ENCODE results near the gene VAV1. TPM values are rescaled to one million over a fixed set of nuclear protein-coding genes. Genes with fewer than 3 reads are reported as not detected.
A peak's percentile ranks its signal among the peaks of the same experiment; 100 is the strongest.

Gene VAV1
- total and polyA plus RNA-seq, 2 experiments from 2014 or later, result 0.82 to 1.8 TPM

DNA sequence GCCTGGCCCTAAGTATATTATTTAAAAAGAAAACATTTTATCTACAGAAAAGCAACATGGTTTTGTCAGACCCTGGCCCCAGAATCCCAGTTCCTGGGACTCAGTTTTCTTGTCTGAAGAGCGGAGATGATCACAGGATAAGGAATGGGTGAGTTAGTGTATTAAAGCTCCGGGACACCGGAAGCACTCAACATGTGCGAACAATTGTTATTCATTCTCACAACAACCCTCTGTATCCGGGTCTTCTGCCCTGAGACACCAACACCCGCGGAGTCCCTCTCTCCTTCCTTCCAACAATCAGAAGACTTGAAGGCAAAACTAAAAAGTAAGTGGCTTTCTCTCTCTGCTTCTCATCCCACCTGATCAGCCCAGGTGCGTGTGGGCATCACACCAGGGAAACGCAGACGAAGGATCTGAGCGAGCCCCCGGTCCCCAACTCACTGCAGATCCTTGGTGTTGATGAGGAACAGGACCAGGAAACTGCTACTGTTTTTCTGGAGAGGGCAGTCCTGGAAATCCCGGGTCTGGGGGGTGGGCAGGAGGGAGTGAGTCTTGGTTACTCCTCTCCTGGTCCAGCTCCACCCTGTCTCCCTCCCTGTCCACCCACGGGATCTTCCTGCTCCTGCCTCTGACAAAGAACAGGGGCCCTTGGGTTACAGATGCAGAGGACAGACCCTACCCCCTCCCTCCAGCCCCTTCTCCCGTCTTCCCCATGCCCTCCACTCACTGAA is 37.2 kb upstream of the VAV1 start (continued):
- TF ChIP-seq, protein P1, sequence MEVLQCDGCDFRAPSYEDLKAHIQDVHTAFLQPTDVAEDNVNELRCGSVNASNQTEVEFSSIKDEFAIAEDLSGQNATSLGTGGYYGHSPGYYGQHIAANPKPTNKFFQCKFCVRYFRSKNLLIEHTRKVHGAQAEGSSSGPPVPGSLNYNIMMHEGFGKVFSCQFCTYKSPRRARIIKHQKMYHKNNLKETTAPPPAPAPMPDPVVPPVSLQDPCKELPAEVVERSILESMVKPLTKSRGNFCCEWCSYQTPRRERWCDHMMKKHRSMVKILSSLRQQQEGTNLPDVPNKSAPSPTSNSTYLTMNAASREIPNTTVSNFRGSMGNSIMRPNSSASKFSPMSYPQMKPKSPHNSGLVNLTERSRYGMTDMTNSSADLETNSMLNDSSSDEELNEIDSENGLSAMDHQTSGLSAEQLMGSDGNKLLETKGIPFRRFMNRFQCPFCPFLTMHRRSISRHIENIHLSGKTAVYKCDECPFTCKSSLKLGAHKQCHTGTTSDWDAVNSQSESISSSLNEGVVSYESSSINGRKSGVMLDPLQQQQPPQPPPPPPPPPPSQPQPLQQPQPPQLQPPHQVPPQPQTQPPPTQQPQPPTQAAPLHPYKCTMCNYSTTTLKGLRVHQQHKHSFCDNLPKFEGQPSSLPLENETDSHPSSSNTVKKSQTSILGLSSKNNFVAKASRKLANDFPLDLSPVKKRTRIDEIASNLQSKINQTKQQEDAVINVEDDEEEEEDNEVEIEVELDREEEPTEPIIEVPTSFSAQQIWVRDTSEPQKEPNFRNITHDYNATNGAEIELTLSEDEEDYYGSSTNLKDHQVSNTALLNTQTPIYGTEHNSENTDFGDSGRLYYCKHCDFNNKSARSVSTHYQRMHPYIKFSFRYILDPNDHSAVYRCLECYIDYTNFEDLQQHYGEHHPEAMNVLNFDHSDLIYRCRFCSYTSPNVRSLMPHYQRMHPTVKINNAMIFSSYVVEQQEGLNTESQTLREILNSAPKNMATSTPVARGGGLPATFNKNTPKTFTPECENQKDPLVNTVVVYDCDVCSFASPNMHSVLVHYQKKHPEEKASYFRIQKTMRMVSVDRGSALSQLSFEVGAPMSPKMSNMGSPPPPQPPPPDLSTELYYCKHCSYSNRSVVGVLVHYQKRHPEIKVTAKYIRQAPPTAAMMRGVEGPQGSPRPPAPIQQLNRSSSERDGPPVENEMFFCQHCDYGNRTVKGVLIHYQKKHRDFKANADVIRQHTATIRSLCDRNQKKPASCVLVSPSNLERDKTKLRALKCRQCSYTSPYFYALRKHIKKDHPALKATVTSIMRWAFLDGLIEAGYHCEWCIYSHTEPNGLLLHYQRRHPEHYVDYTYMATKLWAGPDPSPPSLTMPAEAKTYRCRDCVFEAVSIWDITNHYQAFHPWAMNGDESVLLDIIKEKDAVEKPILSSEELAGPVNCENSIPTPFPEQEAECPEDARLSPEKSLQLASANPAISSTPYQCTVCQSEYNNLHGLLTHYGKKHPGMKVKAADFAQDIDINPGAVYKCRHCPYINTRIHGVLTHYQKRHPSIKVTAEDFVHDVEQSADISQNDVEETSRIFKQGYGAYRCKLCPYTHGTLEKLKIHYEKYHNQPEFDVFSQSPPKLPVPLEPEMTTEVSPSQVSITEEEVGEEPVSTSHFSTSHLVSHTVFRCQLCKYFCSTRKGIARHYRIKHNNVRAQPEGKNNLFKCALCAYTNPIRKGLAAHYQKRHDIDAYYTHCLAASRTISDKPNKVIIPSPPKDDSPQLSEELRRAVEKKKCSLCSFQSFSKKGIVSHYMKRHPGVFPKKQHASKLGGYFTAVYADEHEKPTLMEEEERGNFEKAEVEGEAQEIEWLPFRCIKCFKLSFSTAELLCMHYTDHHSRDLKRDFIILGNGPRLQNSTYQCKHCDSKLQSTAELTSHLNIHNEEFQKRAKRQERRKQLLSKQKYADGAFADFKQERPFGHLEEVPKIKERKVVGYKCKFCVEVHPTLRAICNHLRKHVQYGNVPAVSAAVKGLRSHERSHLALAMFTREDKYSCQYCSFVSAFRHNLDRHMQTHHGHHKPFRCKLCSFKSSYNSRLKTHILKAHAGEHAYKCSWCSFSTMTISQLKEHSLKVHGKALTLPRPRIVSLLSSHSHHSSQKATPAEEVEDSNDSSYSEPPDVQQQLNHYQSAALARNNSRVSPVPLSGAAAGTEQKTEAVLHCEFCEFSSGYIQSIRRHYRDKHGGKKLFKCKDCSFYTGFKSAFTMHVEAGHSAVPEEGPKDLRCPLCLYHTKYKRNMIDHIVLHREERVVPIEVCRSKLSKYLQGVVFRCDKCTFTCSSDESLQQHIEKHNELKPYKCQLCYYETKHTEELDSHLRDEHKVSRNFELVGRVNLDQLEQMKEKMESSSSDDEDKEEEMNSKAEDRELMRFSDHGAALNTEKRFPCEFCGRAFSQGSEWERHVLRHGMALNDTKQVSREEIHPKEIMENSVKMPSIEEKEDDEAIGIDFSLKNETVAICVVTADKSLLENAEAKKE (CRISPR knock-in tag; IDR thresholded peaks at IDR 0.05), result no peak

DNA sequence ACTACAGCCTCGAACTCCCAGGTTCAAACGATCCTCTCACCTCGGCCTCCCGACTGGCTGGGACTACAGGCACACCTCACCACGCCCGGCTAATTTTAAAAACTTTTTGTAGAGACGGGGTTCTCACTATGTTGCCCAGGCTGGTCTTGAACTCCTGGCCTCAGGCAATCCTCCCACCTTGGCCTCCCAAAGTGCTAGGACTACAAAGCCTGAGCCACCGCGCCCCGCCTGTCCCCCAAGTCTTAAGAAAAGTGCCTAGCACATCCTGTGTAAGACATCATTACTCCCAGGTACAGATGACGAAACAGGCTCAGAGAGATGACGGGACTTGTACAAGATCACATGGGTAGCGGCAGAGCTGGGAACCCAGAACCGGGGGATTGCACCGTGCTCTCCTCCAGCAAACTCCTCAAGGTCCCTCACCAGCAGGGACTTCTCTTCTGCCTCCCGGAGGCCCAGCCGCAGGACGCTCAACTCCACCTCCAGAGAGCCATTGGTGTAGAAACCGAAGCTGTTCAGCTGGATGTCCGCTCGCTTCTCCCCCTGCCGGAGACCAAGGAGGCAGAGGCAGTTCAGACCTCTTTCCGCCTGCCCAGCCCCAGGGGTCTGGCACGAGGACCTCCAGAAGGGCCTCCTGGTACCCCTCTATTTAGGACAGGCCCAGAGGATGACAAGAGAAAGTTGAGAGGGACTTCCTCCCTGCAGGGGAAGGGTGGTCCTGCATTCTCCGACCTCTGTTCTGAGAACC is 36.2 kb upstream of the VAV1 start:
- Mint-ChIP-seq H3K36me3 (ENCODE audit: low read depth) (peaks cover 10% of the 10 kb centered on the region; the same call in 2 of the 3 replicates), H3K4me1 (peaks cover 36% of the 10 kb centered on the region), H3K9me3 (no peaks in the 10 kb centered on the region; the same call in 2 of the 3 replicates), H3K27me3 (ENCODE audit: insufficient read depth, low read depth, poor library complexity) (peaks cover 15% of the 10 kb centered on the region), H3K27ac (peak overlapping the region; percentile 98), H3K4me3 (peak overlapping the region; percentile 95)
- H3F3A ChIP-seq (replicated peaks; ENCODE audit: low read depth), result 0 out of 2 replicates have a peak, but pooled peaks cover 11% of the 10 kb centered on the region
- peaks cover 19% of the 10 kb centered on the region for H3K79me2 ChIP-seq (replicated peaks; ENCODE audit: insufficient read depth)
- H2AFZ ChIP-seq, result no peak overlapping the region; the same call in 1 of the 2 replicates
- H4K20me1 ChIP-seq (replicated peaks; ENCODE audit: insufficient read depth), result no peaks in the 10 kb centered on the region; the same call in 1 of the 2 replicates
- peak; percentile 6 for ATAC-seq
- peaks cover 31% of the 10 kb centered on the region for H3K4me1 ChIP-seq (ENCODE audit: insufficient read depth)
- peak overlapping the region; percentile 78 for H3K27ac ChIP-seq (ENCODE audit: low read depth)
- H3K9me2 ChIP-seq (ENCODE audit: insufficient read depth), result no peaks in the 10 kb centered on the region
- peak overlapping the region; percentile 95 for H3K4me2 ChIP-seq
- no peaks in the 10 kb centered on the region for H3K36me3 ChIP-seq (ENCODE audit: insufficient read depth)
- peak overlapping the region; percentile 94 for H3K4me3 ChIP-seq
- peak; percentile 75 for DNase-seq (ENCODE audit: low spot score)
- no peaks in the 10 kb centered on the region for H3K27me3 ChIP-seq (ENCODE audit: insufficient read depth)
- TF ChIP-seq, protein P1 (CRISPR knock-in tag; IDR thresholded peaks at IDR 0.05), result no peak
- TF ChIP-seq ZNF114 (CRISPR knock-in tag; IDR thresholded peaks at IDR 0.05), result no peak
- TF ChIP-seq ZNF331 (CRISPR knock-in tag; IDR thresholded peaks at IDR 0.05; ENCODE audit: low read depth), result no peak
- no peak for TF ChIP-seq JUNB (IDR thresholded peaks at IDR 0.05; ENCODE audit: unreplicated experiment)
- TF ChIP-seq EZH2 (IDR thresholded peaks at IDR 0.05; ENCODE audit: low read depth, unreplicated experiment), result no peak

All from GM23338 (cell line).